Upper lobe of left lung (tissue), 6 donors: ENCODE measurements around the gene KCNA3. TPM values are rescaled to one million over a fixed set of nuclear protein-coding genes. Genes with fewer than 3 reads are reported as not detected.
"Not testable (repeated sequence)": the region's sequence is repeated elsewhere in the genome, so short reads cannot be mapped to it uniquely, and the experiment has no call there.

ENCODE experiments used
- ATAC-seq, 2 donors: fragments of 200-7000 bp; cut with Tn5 transposase; one replicate each; pipeline ENCODE4 v1.9.1; 2022; ENCODE audit warnings: mild to moderate bottlenecking in 2 of 2, moderate library complexity in 2 of 2; ENCODE audit not compliant: low FRiP score in 2 of 2
- DNase-seq, 2 donors: peaks; one replicate each; pipeline ENCODE4 v3.0.0-alpha.2; 2019 to 2020
- H3K27ac ChIP-seq, 4 donors: fragments of 200-600 bp; sonication (generic); one replicate each; pipeline ENCODE4 v1.5.1; 2016 to 2019
- H3K27me3 ChIP-seq, 4 donors: fragments of 200-600 bp; sonication (generic); one replicate each; pipeline ENCODE4 v1.5.1; 2017 to 2019
- H3K36me3 ChIP-seq, 4 donors: fragments of 200-600 bp; sonication (generic); one replicate each; pipeline ENCODE4 v1.5.1; 2016 to 2019
- H3K4me1 ChIP-seq, 4 donors: fragments of 200-600 bp; sonication (generic); one replicate each; pipeline ENCODE4 v1.5.1; 2018 to 2019
- H3K4me3 ChIP-seq, 4 donors: fragments of 200-600 bp; sonication (generic); one replicate each; pipeline ENCODE4 v1.5.1; 2017 to 2019; ENCODE audit warnings: mild to moderate bottlenecking in 2 of 4, moderate library complexity in 1 of 4
- H3K9me3 ChIP-seq, 4 donors: fragments of 200-600 bp; sonication (generic); one replicate each; pipeline ENCODE4 v1.5.1; 2018 to 2019
- EP300 ChIP-seq, 4 donors: sonication (generic); formaldehyde crosslinking; IDR thresholded peaks; one replicate each; pipeline ENCODE4 v1.5.1; 2017; ENCODE audit warnings: antibody characterized with exemption in 4 of 4, control low read depth in 2 of 4
- POLR2A ChIP-seq, 4 donors: fragments of 450-650 bp; IDR thresholded peaks; one replicate each; pipeline ENCODE4 v1.5.1; 2016 to 2017; ENCODE audit warnings: antibody characterized with exemption in 4 of 4, mild to moderate bottlenecking in 2 of 4
- POLR2AphosphoS5 ChIP-seq, 2 donors: sonication (generic); formaldehyde crosslinking; IDR thresholded peaks; one replicate each; pipeline ENCODE4 v1.5.1; 2017; ENCODE audit warnings: antibody characterized with exemption in 2 of 2
- WGBS, 2 donors: methylation state at CpG; one replicate each; pipeline ENCODE4 v1.1.5; 2017 to 2018; 5-methylcytosine and 5-hydroxymethylcytosine counted together
- total RNA-seq, 6 donors: library from RNA; depleted of rRNA in 4 of 6; stranded (reverse); fragments of >200 nt in 4 of 6; gene quantifications; one replicate each; pipeline versions ENCODE4 v1.1.0 to v1.2.1, GENCODE V29; 2016 to 2021
- TF ChIP-seq, protein P1 (sequence below), 6 experiments: fragments of 450-650 bp in 4 of 6; fragments of 200-600 bp in 2 of 6; sonication (generic) in 2 of 6; IDR thresholded peaks; one replicate each; pipeline ENCODE4 v1.5.1; 2016 to 2019; ENCODE audit warnings: antibody characterized with exemption in 6 of 6
- donor health status: DM: no; HTN: no; CAD: no; lungs with moderate emphysema.
- donor health status: DM: no; HTN: yes; CAD: no; lungs with severe emphysema.

Gene KCNA3
- total RNA-seq, 6 donors from 2014 or later, result 12.6 to 25.1 (median 19.7) TPM

- no peaks in the 10 kb centered on the region for H3K4me1 ChIP-seq
- ATAC-seq (no peak), DNase-seq (no peak)
- TF ChIP-seq POLR2AphosphoS5 (IDR thresholded peaks at IDR 0.05) (no peak), POLR2A (IDR thresholded peaks at IDR 0.05) (no peak), EP300 (IDR thresholded peaks at IDR 0.05) (no peak)
- TF ChIP-seq, protein P1, sequence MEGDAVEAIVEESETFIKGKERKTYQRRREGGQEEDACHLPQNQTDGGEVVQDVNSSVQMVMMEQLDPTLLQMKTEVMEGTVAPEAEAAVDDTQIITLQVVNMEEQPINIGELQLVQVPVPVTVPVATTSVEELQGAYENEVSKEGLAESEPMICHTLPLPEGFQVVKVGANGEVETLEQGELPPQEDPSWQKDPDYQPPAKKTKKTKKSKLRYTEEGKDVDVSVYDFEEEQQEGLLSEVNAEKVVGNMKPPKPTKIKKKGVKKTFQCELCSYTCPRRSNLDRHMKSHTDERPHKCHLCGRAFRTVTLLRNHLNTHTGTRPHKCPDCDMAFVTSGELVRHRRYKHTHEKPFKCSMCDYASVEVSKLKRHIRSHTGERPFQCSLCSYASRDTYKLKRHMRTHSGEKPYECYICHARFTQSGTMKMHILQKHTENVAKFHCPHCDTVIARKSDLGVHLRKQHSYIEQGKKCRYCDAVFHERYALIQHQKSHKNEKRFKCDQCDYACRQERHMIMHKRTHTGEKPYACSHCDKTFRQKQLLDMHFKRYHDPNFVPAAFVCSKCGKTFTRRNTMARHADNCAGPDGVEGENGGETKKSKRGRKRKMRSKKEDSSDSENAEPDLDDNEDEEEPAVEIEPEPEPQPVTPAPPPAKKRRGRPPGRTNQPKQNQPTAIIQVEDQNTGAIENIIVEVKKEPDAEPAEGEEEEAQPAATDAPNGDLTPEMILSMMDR (IDR thresholded peaks at IDR 0.05), result no peak
- no peaks in the 10 kb centered on the region for H3K36me3 ChIP-seq
- H3K27me3 ChIP-seq, result no peaks in the 10 kb centered on the region
- no peak overlapping the region for H3K27ac ChIP-seq
- H3K4me3 ChIP-seq, result no peak overlapping the region
- H3K9me3 ChIP-seq, result no peaks in the 10 kb centered on the region
- 85 to 86% methylated on average over 2 of the region's 2 CpGs for WGBS, 2 donors
Measured at GRCh38 chr1:110663241-110663640, 11.5 kb downstream of the KCNA3 start.

- H3K36me3 ChIP-seq, H3K4me3 ChIP-seq, H3K27me3 ChIP-seq, H3K27ac ChIP-seq, H3K4me1 ChIP-seq, DNase-seq, ATAC-seq, H3K9me3 ChIP-seq: not testable (repeated sequence)
- 90 to 93% methylated on average over 3 of the region's 3 CpGs for WGBS, 2 donors
Measured at GRCh38 chr1:110659559-110659958, 15.2 kb downstream of the KCNA3 start.

DNA sequence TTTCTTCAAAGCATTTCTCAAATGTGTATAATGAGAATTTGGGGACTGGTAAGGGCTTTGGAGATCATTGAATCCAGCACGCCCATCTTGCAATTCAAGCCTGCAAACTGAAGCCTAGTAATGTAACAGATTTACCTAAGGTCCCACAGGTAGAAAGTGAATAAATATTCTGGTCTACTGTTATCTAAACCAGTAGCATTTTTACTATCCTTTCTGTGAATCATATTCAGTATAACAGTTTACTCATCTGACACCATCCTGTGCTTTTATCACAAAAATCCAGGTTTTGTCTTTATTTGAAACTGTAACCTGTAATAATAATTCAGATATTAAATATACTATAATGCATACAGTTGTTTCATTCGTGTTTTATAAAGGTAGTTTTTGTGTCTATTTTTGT, 17.4 kb downstream of the KCNA3 start:
- no peak for DNase-seq
- Histone ChIP-seq H3K9me3 (no peaks in the 10 kb centered on the region), H3K27ac (no peak overlapping the region), H3K27me3 (no peaks in the 10 kb centered on the region), H3K4me3 (no peak overlapping the region), H3K4me1 (no peaks in the 10 kb centered on the region), H3K36me3 (no peaks in the 10 kb centered on the region)
- 77 to 83% methylated on average over 2 of the region's 2 CpGs for WGBS, 2 donors
- ATAC-seq, result no peak
- TF ChIP-seq EP300 (IDR thresholded peaks at IDR 0.05) (no peak), POLR2AphosphoS5 (IDR thresholded peaks at IDR 0.05) (no peak), POLR2A (IDR thresholded peaks at IDR 0.05) (no peak)
- TF ChIP-seq, protein P1 (IDR thresholded peaks at IDR 0.05), result no peak

DNA sequence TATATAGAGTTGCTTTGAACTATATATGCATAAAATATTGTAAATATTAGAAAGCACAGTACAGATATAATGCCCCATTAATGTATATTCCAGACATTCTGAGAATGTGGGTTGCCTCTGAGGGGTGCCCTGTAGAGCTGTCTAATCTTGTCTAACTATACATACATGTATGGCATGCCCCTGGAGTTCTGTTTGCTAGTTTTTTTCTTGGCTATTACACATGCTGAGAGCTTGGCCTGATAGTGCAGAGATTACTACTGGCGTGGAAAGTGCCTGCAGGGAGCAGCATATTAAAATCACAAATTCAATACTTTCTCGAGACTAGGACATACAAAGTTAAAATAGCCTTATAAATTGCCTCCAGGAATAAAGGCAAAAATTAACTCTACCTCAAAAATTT, 24.1 kb downstream of the KCNA3 start:
- Histone ChIP-seq H3K27ac (no peak overlapping the region), H3K9me3 (no peaks in the 10 kb centered on the region), H3K4me1 (peaks cover 18 to 27% (median 23%) of the 10 kb centered on the region in 4 donors), H3K4me3 (no peak overlapping the region), H3K36me3 (no peaks in the 10 kb centered on the region), H3K27me3 (no peaks in the 10 kb centered on the region)
- DNase-seq, result no peak
- no peak for TF ChIP-seq EP300 (IDR thresholded peaks at IDR 0.05)
- no peak for TF ChIP-seq POLR2A (IDR thresholded peaks at IDR 0.05)
- TF ChIP-seq POLR2AphosphoS5 (IDR thresholded peaks at IDR 0.05), result no peak
- TF ChIP-seq, protein P1 (IDR thresholded peaks at IDR 0.05), result no peak
- 80 to 92% methylated on average over 2 of the region's 2 CpGs for WGBS, 2 donors
- no peak for ATAC-seq

DNA sequence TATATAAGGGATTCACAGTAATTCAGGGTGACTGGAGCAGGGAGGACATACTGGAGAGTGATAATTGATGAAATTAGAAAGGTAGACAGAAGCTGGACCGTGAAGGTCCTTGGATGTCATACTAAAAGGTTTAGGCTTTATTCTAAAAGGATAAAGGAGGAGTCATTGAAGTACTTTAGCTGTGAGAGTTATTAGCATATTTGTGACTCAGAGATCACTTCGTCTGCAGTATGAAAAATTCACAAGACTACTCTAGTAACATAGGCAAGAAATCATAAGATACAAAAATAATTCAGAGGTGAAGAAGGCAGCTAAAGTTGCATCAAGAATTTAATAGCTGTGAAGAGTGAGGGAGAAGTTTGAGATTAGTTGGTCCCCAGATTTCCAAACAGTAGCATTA, 26.3 kb downstream of the KCNA3 start:
- DNase-seq (no peak), ATAC-seq (no peak)
- H3K4me1 ChIP-seq, result peaks cover 23 to 43% (median 27%) of the 10 kb centered on the region in 4 donors
- no peaks in the 10 kb centered on the region for H3K27me3 ChIP-seq
- no peak overlapping the region for H3K4me3 ChIP-seq
- WGBS, 2 donors, result 70 to 73% methylated on average over 2 of the region's 2 CpGs
- peak overlapping the region in 1 of 4 donors; percentile 23 for H3K27ac ChIP-seq
- no peaks in the 10 kb centered on the region for H3K36me3 ChIP-seq
- TF ChIP-seq POLR2AphosphoS5 (IDR thresholded peaks at IDR 0.05) (no peak), POLR2A (IDR thresholded peaks at IDR 0.05) (no peak), EP300 (IDR thresholded peaks at IDR 0.05) (no peak)
- TF ChIP-seq, protein P1 (IDR thresholded peaks at IDR 0.05), result no peak
- no peaks in the 10 kb centered on the region for H3K9me3 ChIP-seq
